Tongue (tissue), 2 donors: ENCODE measurements around the gene DENND4C. TPM values are rescaled to one million over a fixed set of nuclear protein-coding genes. Genes with fewer than 3 reads are reported as not detected.

Experiments
- DNase-seq: peaks from one replicate; pipeline ENCODE4 v3.0.0-alpha.2; 2015
- total RNA-seq: library from RNA; depleted of rRNA; stranded (reverse); fragments of >200 nt; gene quantifications from one replicate; pipeline ENCODE4 v1.2.3, GENCODE V29; 2014

DENND4C gene
- total RNA-seq, 1 donor from 2014 or later = 107 TPM

GRCh38 chr9:19269582-19269981, 39.1 kb downstream of the DENND4C start:
- DNase-seq = no peak

DNA sequence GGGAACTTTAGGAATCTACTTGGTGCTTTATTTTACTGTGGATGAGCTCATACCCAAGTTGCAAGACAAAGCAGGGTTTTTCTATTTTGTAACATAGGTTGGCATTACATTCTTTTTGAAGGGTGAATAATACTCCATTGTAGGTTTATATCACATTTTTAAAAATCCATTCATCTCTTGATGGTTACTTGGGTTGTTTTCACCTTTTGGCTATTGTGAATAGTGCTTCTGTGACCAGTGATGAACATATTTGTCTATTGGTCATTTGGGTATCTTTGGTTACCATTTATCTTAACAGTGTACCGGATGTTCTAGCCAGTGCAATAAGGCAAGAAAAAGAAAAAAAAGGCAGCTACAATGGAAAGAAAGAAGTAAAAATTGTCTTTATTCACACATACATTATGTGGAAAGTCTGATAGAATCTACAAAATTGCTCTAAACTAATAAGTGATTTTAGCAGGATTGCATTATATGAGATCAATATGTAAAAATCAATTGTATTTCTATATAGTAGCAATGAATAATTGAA, 40.0 kb downstream of the DENND4C start:
- DNase-seq = no peak

GRCh38 chr9:19271081-19271480, 40.6 kb downstream of the DENND4C start:
- DNase-seq = no peak

DNA sequence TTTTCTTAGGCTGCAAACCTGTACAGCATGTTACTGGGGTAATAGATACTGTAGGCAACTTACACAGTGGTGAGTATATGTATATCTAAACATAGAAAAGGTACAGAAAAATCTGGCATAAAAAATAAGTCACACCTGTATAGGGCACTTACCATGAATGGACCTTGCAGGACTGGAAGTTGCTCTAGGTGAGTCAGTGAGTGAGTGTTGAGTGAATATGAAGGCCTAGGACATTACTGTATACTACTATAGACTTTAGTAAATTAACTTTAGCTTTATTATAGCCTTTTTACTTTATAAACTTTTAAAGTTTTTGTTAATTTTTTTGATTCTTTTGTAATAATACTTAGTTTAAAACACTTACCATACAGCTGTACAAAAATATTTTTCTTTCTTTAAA, 51.3 kb downstream of the DENND4C start:
- DNase-seq = no peak

DNA sequence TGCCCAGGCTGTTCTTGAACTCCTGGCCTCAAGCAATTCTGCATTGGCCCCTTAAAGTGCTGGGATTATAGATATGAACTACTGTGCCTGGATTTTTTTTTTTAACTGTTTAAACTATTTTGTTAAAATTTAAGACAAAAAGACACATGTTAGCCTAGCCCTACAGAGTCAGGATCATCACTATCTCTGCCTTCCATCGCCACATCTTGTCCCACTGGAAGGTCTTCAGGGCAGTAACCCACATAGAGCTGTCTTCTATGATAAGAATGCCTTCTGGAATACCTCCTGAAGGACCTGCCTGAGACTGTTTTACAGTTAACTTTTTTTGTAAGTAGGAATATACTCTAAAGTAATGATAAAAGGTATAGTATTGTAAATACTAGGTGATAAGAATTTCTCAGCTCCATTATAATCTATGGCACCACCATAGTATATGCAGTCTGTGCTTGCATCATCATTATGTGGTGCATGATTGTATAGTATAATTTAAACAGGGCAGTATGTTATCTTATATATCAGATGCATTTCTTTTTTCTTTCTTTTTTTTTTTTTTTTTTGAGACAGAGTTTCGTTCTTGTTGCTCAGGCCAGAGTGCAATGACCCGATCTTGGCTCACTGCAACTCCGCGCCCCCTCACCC, 52.7 kb downstream of the DENND4C start:
- no peak for DNase-seq

GRCh38 chr9:19284729-19285128, 54.2 kb downstream of the DENND4C start:
- DNase-seq = no peak

DNA sequence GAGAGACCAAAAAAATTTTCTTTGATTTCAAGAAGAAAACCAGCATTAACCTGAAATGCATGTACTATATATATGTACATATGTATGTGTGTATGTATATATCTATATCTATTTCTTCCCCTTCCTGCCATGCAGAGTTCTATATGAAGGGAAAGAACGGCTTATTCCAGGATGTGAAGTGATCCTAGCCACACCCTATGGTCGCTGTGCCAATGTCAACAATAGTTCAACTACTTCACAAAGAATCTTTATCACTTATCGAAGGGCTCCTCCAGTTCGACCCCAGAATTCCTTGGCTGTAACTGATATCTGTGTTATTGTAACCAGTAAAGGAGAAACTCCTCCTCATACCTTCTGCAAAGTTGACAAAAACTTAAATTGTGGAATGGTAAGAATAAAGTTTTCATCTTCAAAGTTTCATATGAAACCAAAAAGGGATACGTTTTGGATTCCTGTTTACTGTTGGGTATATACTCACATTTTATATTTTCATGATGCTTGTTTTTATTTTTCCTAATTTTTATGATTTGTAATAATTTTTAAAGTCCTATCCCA, 56.2 kb downstream of the DENND4C start:
- DNase-seq = peak; percentile 13

GRCh38 chr9:19288081-19288480, 57.6 kb downstream of the DENND4C start:
- DNase-seq = no peak

DNA sequence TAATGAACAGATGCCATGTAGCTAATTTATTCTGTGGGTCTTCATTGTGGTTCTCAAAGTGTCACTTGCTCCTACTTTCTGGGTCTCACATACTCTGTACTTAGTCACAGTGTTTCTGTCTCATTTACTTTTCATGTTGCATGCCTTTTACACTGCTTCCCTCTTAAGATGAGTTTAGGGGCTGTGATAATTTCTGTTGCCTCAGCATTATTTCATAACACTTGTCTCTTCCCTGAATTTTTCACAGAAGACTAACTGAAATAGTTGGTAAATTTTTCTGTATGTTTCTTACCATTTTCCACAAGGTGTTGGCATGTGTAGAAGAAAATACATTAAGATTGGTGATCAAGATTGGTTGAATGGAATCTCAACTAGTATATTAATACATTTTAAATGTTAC, 59.6 kb downstream of the DENND4C start:
- DNase-seq = no peak

DNA sequence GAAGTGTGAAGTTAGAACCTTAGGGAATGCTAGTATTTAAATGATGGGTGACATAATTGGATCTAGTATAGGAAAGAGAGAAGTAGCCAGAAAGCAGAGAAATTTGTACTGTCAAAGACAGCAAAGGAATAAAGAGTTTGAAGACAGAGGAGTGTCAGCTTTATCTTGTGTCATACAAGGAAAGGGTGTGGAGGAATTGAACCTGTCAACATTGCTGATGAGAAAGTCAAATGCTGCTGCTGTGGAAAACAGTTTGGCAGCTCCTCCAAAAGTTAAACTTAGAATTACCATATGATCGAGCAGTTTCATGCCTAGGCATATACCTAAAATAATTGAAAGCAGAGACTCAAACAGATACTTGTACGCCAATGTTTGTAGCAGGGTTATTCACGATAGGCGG, 63.7 kb downstream of the DENND4C start:
- peak; percentile 7 for DNase-seq

DNA sequence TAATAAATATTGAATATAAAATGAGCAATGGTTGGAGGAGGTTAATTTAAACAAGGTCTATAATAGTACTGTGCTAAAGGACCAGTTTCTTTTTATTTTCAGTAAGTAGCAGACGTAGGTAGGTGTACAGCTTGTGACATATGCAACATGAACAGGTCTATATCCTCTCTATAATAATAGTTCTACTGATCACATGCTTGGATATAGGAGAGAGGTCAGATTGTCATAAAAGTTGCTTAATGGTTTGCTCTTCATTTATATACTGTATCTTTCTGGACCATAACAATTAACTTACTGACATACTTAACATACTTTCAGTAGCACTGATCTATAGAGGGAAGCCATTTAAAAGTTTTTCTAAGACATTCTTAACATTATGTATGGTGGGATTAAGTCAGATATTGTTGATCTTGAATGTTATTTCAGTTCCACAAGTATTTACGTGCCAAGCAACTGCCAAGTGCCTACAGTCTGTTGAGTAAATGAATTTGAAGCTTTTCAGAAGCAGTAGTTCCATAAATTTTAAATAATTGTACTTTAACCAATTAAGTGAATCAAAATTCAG, 68.0 kb downstream of the DENND4C start:
- DNase-seq = no peak

DNA sequence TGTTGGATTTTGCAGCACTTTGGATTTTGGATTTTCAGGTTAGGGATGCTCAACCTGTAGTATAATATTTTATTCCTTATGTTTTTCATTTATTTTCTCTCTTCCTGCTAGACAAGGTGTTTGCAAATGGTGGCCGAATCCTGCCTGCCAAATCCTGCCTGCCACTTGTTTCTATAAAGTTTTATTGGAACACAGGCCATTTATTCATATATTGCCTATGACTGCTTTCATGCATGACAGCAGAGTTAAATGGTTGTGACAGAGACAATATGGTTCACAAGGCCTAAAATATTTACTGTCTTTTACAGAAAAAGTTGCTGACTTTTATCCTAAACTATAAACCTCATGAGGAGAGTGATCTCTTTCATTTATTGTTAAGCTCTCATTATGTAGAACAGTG, 72.7 kb downstream of the DENND4C start:
- DNase-seq = no peak

- no peak for DNase-seq
Observed at GRCh38 chr9:19306568-19306967, 76.1 kb downstream of the DENND4C start.

- no peak for DNase-seq
Observed at GRCh38 chr9:19310246-19310645, 79.8 kb downstream of the DENND4C start.

DNA sequence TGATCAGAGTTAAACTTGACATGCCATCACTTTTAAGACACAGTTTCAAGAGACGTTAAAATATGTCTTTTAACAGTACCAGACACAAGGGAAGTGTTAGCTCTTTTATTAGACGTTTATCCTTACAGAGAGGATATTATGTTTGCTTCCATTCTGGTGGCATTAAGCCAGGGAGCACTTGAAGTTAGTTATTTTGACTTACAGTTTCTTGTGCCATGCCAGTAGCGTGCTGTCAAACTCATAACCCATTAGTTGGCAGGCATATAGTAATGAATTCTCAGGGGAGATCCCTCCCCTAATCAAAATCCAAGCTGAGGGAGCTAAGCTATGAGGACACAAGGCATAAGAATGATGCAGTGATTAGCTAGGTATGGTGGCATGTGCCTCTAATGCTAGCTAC, 83.1 kb downstream of the DENND4C start:
- DNase-seq = no peak

- DNase-seq = no peak
Observed at GRCh38 chr9:19320495-19320894, 90.0 kb downstream of the DENND4C start.

DNA sequence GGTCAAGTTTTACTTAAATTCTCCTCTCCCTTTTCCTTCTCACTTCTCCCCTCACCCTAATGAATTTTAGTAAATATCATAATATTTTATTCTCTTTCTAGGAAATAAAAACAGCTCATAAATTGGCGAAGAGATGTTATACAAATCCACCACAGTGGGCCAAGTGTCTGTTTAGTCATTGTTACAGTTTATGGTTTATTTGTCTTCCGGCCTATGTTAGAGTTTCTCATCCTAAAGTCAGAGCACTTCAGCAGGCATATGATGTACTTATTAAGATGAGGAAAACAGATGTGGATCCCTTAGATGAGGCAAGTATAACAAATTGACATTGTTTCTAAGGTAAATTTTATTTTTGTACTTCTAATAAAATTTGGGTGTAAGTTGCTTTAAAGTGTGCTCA, 101.4 kb downstream of the DENND4C start:
- DNase-seq = no peak

DNA sequence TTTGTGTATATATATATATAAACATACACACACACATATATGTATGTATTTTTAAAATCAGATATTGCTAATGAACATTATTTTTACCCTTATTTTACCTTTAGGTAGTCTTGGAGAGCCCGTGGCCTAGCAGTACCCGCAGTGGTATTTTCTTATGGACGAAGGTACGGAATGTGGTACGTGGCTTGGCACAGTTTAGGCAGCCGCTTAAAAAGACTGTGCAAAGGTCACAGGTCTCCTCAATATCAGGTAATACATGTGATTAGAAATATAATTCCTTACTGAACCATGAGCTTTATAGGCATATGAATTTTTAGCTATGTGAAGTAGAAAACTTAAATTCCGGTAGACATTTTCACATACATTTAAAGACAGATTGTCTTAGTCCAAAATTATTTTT, 105.7 kb downstream of the DENND4C start:
- DNase-seq = no peak

DNA sequence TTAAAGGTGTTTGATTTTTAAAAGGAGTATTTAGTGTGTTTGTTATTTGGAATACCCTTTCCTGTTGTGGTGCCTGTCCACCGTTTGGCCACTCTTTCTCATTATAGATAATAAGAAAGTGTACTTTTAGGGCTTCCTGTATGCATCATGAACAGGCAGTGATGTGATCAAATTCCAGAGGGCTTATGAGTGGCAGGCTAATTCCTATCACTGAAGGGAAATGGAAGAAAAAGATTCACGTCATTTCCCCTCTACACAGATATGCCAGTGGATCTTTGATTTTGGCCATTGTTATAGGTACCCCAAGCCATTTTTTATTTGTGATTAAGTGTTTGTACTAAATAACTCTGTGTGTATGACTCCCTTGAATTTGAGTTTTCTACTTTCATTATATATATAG, 112.5 kb downstream of the DENND4C start:
- DNase-seq = no peak

- DNase-seq = no peak
Observed at GRCh38 chr9:19358701-19359100, 128.2 kb downstream of the DENND4C start.

DNA sequence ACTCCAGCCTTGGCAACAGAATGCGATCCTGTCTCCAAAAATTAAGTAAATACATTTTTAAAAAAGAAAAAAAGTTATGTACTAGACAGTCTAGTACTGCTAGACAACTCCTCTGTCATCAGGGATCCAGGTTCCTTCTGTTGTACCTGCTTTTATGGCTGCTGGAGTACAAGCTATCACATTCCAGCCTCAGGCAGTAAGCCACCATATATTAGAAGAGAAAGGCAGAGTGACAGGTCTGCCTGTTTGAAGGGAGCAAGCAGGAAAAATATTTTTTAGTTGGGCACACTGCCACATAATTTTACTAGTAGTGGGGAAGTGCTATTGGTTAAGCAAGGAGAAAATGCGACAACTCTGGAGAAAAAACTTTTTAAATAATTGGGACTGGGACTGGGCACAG, 138.6 kb downstream of the DENND4C start:
- DNase-seq = no peak

DNA sequence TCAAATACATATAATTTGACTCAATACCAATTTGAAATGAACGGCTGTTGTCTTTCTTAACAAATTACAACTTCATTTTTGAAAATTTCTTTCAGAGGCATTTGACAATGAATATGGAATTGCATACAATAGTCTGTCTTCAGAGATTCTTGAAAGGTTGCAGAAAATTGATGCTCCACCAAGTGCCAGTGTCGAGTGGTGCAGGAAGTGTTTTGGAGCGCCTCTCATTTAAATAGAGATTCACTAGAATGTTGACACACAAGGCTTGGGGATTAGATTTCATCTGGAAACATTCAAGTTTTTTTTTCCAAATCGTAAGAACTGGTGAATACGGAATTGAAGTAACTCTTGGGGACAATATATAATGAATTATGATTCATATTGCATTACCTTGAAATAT, 141.4 kb downstream of the DENND4C start:
- no peak for DNase-seq

DNA sequence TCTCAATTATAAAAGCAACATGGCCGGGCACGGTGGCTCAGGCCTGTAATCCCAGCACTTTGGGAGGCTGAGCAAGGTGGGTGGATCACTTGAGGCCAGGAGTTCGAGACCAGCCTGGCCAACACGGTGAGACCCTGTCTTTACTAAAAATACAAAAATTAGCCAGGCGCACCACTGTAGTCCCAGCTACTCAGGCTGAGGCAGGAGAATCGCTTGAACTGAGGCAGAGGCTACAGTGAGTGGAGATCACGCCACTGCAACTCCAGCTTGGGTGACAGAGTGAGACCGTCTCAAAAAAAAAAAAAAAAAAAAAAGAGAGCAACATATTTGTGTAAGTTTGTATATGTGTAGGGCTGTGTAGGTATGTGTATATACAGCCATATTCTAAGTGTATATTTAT, 142.1 kb downstream of the DENND4C start:
- DNase-seq = no peak

GRCh38 chr9:19373527-19373926, 143.0 kb downstream of the DENND4C start:
- no peak for DNase-seq
